K562 (cell line): ENCODE measurements around the gene SYVN1. TPM values are rescaled to one million over a fixed set of nuclear protein-coding genes. Genes with fewer than 3 reads are reported as not detected.

ENCODE experiments used
- ATAC-seq: fragments of 200-7000 bp; cut with Tn5 transposase; 3 replicates; pipeline ENCODE4 v1.9.1; 2020; ENCODE audit warnings: moderate library complexity
- BruUV-seq: library from RNA; stranded (reverse); fragments of 400-500 nt; replicated peaks from 2 replicates; lab custom pipeline; 2021; lab: Mats Ljungman, UMichigan
- CTCF ChIA-PET: fragments of 300-600 bp; formaldehyde crosslinking; extraction: SDS; loops from one replicate; lab custom pipeline; 2021; ENCODE audit warnings: low intra/inter-chr PET ratio; lab: Yijun Ruan, JAX
- POLR2A ChIA-PET: fragments of 300-600, 350-650 bp; sonication (Branson Sonifier 250); formaldehyde crosslinking; extraction: SDS; loops from one replicate; lab custom pipeline; 2021; ENCODE audit warnings: antibody characterized with exemption, inconsistent platforms; lab: Yijun Ruan, JAX
- DNase-seq, 4 experiments: peaks; one replicate each; pipeline versions ENCODE4 v3.0.0 to v3.0.0-alpha.2; 2011 to 2018; ENCODE audit warnings: low spot score in 3 of 4, mixed read lengths in 3 of 4; ENCODE audit errors: extremely low read depth in 1 of 4
- FAIRE-seq: peaks from 2 replicates; lab custom pipeline; 2011; peaks lifted over from hg19 to GRCh38; lab: Jason Lieb, UNC
- H2AFZ ChIP-seq: 2 replicates; pipeline ENCODE4 v1.6.0; 2011; ENCODE audit warnings: low read depth, low read length, control low read depth, inconsistent platforms
- H3K27ac ChIP-seq: fragments of 200-600 bp; 3 replicates; pipeline ENCODE4 v1.8.0; 2011; ENCODE audit warnings: low read depth, mild to moderate bottlenecking, control low read depth, inconsistent platforms, low read length, moderate library complexity, mixed read lengths; ENCODE audit errors: extremely low read depth
- H3K27me3 ChIP-seq, 2 experiments: fragments of 300-600 bp in 1 of 2; 2 replicates in 1 of 2; 3 replicates in 1 of 2; pipeline versions ENCODE4 v1.6.0 to v1.8.0; 2011; ENCODE audit warnings: inconsistent platforms in 2 of 2, low read length in 2 of 2, mild to moderate bottlenecking in 1 of 2, mixed read lengths in 1 of 2, moderate library complexity in 1 of 2; ENCODE audit not compliant: control insufficient read depth in 2 of 2, insufficient read depth in 2 of 2
- H3K36me3 ChIP-seq: fragments of 300-600 bp; 3 replicates; pipeline ENCODE4 v1.8.0; 2011; ENCODE audit warnings: mild to moderate bottlenecking, low read length, inconsistent platforms; ENCODE audit not compliant: control insufficient read depth, insufficient read depth
- H3K4me1 ChIP-seq, 2 experiments: fragments of 200-600 bp in 1 of 2; replicated peaks in 1 of 2; 2 replicates in 1 of 2; 3 replicates in 1 of 2; pipeline versions ENCODE4 v1.5.1 to v1.8.0; 2011; ENCODE audit warnings: inconsistent platforms in 2 of 2, low read length in 2 of 2, mild to moderate bottlenecking in 1 of 2, mixed read lengths in 1 of 2, moderate library complexity in 1 of 2; ENCODE audit not compliant: control insufficient read depth in 2 of 2, insufficient read depth in 2 of 2
- H3K4me2 ChIP-seq: 2 replicates; pipeline ENCODE4 v1.6.1; 2011; ENCODE audit warnings: low read length, control low read depth, inconsistent platforms, mixed read lengths; ENCODE audit not compliant: insufficient read depth
- H3K4me3 ChIP-seq: fragments of 200-600 bp; sonication (generic), shearing (Covaris generic); 2 replicates; pipeline ENCODE4 v1.5.1; 2016; ENCODE audit warnings: control low read depth, inconsistent platforms
- H3K79me2 ChIP-seq: fragments of 200-600 bp; 3 replicates; pipeline ENCODE4 v1.8.0; 2011; ENCODE audit warnings: low read length, inconsistent platforms; ENCODE audit not compliant: control insufficient read depth, insufficient read depth
- H3K9ac ChIP-seq, 2 experiments: 2 replicates each; pipeline versions ENCODE4 v1.6.0 to v1.6.1; 2011; ENCODE audit warnings: low read depth in 2 of 2, low read length in 2 of 2, control low read depth in 1 of 2, inconsistent platforms in 1 of 2, mild to moderate bottlenecking in 1 of 2, mixed read lengths in 1 of 2; ENCODE audit not compliant: insufficient read depth in 1 of 2
- H3K9me1 ChIP-seq: one replicate; pipeline ENCODE4 v1.6.0; 2011; ENCODE audit warnings: inconsistent platforms, mild to moderate bottlenecking, low read length, moderate library complexity; ENCODE audit not compliant: control insufficient read depth, insufficient read depth
- H3K9me3 ChIP-seq: replicated peaks from 2 replicates; pipeline ENCODE4 v1.5.1; 2011; ENCODE audit warnings: low read depth, low read length, inconsistent platforms; ENCODE audit not compliant: control insufficient read depth, insufficient read depth
- H4K20me1 ChIP-seq: replicated peaks from 2 replicates; pipeline ENCODE4 v1.6.1; 2011; ENCODE audit warnings: low read length, inconsistent platforms, mixed read lengths; ENCODE audit not compliant: control insufficient read depth, insufficient read depth
- DACH1 ChIP-seq: fragments of 450-650 bp; IDR thresholded peaks from 2 replicates; pipeline ENCODE4 v1.6.1; 2018; ENCODE audit not compliant: partially characterized antibody
- DLX4 ChIP-seq: fragments of 250-450 bp; sonication (Bioruptor Pico); IDR thresholded peaks from 2 replicates; pipeline ENCODE4 v1.6.1; 2021; ENCODE audit warnings: mild to moderate bottlenecking
- HMG20A ChIP-seq: fragments of 450-650 bp; formaldehyde crosslinking; conservative IDR thresholded peaks from 2 replicates; pipeline ENCODE4 v1.4.0; 2020; ENCODE audit warnings: mild to moderate bottlenecking, mixed read lengths
- HNRNPK ChIP-seq: fragments of 200-400 bp; formaldehyde crosslinking; IDR thresholded peaks from one replicate; pipeline ENCODE4 v1.6.1; 2018; ENCODE audit warnings: mild to moderate bottlenecking, low read depth, low read length; ENCODE audit not compliant: poor library complexity, severe bottlenecking
- MAFG ChIP-seq: fragments of 450-650 bp; conservative IDR thresholded peaks from 2 replicates; pipeline ENCODE4 v1.6.1; 2016; ENCODE audit warnings: missing genetic modification characterization, missing compliant biosample characterization
- MED1 ChIP-seq: sonication (generic); formaldehyde crosslinking; IDR thresholded peaks from 2 replicates; pipeline ENCODE4 v1.8.1; 2023; ENCODE audit warnings: missing genetic modification reagents, borderline replicate concordance
- PTRF ChIP-seq: fragments of 450-650 bp; IDR thresholded peaks from 2 replicates; pipeline ENCODE4 v1.6.1; 2016; ENCODE audit warnings: mild to moderate bottlenecking, missing genetic modification characterization, missing compliant biosample characterization
- TCF7 ChIP-seq: sonication (generic); IDR thresholded peaks from 2 replicates; pipeline ENCODE4 v1.6.1; 2016; ENCODE audit warnings: antibody characterized with exemption, borderline replicate concordance
- THAP12 ChIP-seq: fragments of 250-450 bp; sonication (Bioruptor Pico); IDR thresholded peaks from 2 replicates; pipeline ENCODE4 v1.9.0; 2021; ENCODE audit warnings: mild to moderate bottlenecking, inconsistent platforms
- TSC22D4 ChIP-seq: fragments of 450-650 bp; IDR thresholded peaks from 2 replicates; pipeline ENCODE4 v1.6.1; 2016; ENCODE audit warnings: missing genetic modification characterization, missing biosample characterization, control low read depth
- USF2 ChIP-seq: sonication (generic); formaldehyde crosslinking; IDR thresholded peaks from 2 replicates; pipeline ENCODE4 v1.5.0; 2020; ENCODE audit warnings: missing genetic modification reagents
- VEZF1 ChIP-seq: fragments of 200-800 bp; sonication (Bioruptor generic); IDR thresholded peaks from 2 replicates; pipeline ENCODE4 v1.6.1; 2017; ENCODE audit warnings: missing genetic modification characterization, missing compliant biosample characterization
- YBX1 ChIP-seq: fragments of 450-650 bp; IDR thresholded peaks from 2 replicates; pipeline ENCODE4 v1.7.1; 2016; ENCODE audit warnings: mild to moderate bottlenecking
- ZNF280B ChIP-seq: fragments of 250-450 bp; sonication (Bioruptor Pico); IDR thresholded peaks from 2 replicates; pipeline ENCODE4 v1.5.1; 2021; ENCODE audit warnings: mild to moderate bottlenecking
- WGBS: fragments of 100-300 bp; shearing (Covaris generic); methylation state at CpG from one replicate; pipeline ENCODE4 v1.1.6; 2016; ENCODE audit warnings: low coverage, mixed read lengths; ENCODE audit not compliant: insufficient coverage; ENCODE audit errors: missing lambda C conversion rate; 5-methylcytosine and 5-hydroxymethylcytosine counted together
- in situ Hi-C: fragments of 300-500 bp; cut with MboI; formaldehyde crosslinking; loops from 4 replicates; pipeline ENCODE4 v1.15.0; 2018; ENCODE audit warnings: inconsistent platforms, mixed read lengths
- intact Hi-C: fragments of 100-400 bp; cut with micrococcal nuclease; formaldehyde crosslinking; loops from 2 replicates; pipeline ENCODE4 v1.14.2; 2022
- polyA plus RNA-seq, 8 experiments: library from polyadenylated mRNA; depleted of rRNA in 4 of 8; stranded (reverse) in 5 of 8; unstranded in 3 of 8; fragments of >200 nt; fragmentation: Nextera tagmentation in 2 of 8; fragmentation: Illumina TruSeq in 1 of 8; extraction: Ambion mirVana in 2 of 8; extraction: Trizol in 1 of 8; gene quantifications; 2 replicates each; pipeline versions ENCODE4 v1.2.1 to v1.2.3, GENCODE V29; 2011 to 2014; ENCODE audit warnings: inconsistent platforms in 1 of 8, missing spikeins in 1 of 8
- total RNA-seq, 7 experiments: library from RNA; depleted of rRNA in 6 of 7; stranded (reverse); fragments of >200 nt in 6 of 7; fragmentation: Illumina TruSeq in 2 of 7; extraction: Trizol in 2 of 7; gene quantifications; 2 replicates each; pipeline versions ENCODE4 v1.2.1 to v1.2.3, GENCODE V29; 2011 to 2021; ENCODE audit warnings: low replicate concordance in 1 of 7

SYVN1 gene
- total and polyA plus RNA-seq, 9 of the 15 experiments (the other 6 are each of a cell fraction or from before 2014, with no cell fraction given): 0.41 to 47.4 (median 9.9) TPM

- in situ Hi-C loops: no loop called here
- H3K4me2 ChIP-seq: peak within 1 kb of the TSS; percentile 94
- ChIA-PET CTCF (interaction anchor here (0.8 to 2.6 kb wide), 4 partner anchors 47 to 168 kb away, joined by 3 to 19 read pairs (median 10); partner anchors contain the start of genes ARL2, SYVN1 and TM7SF2), POLR2A (interaction anchor here (0.6 to 5.7 kb wide), 17 partner anchors 10 to 910 kb away, joined by 3 to 90 read pairs (median 3); partner anchors contain the start of genes FAU, MRPL49, POLA2 and SPDYC)
- H3K9me3 ChIP-seq: no peaks in the 10 kb centered on the region
- peak within 1 kb of the TSS; percentile 82 for H3K27ac ChIP-seq
- H3K4me3 ChIP-seq: peak within 1 kb of the TSS; percentile 98
- no peaks in the 10 kb centered on the region for H3K27me3 ChIP-seq
- peaks cover 45% of the 10 kb centered on the region for H3K79me2 ChIP-seq
- H2AFZ ChIP-seq: peak within 1 kb of the TSS; percentile 94
- 1% methylated on average over 17 of the region's 43 CpGs for WGBS
- H3K9me1 ChIP-seq: no peaks in the 10 kb centered on the region
- BruUV-seq: no TSS peak
- intact Hi-C loops: loop anchor here (2.0 kb wide), 3 partner anchors 47 to 71 kb away; partner anchors contain the start of genes FAU, MRPL49, SYVN1 and TM7SF2
- peaks cover 11 to 48% of the 10 kb centered on the region in 2 experiments for H3K4me1 ChIP-seq
- FAIRE-seq (peak; percentile 86), DNase-seq (peak; percentile 91 to 98 (median 94)), ATAC-seq (peak; percentile 88)
- H4K20me1 ChIP-seq: no peaks in the 10 kb centered on the region
- peaks cover 41% of the 10 kb centered on the region for H3K36me3 ChIP-seq
- H3K9ac ChIP-seq: peak within 1 kb of the TSS; percentile 90 to 98
- TF ChIP-seq HNRNPK (no peak), YBX1 (no peak), DACH1 (no peak), VEZF1 (peak; percentile 98), MED1 (CRISPR knock-in tag) (no peak), ZNF280B (CRISPR knock-in tag) (no peak), PTRF (tag) (no peak), DLX4 (CRISPR knock-in tag) (no peak), MAFG (tag) (no peak), TCF7 (0 out of 2 replicates have a peak, but pooled peaks have one; percentile 7), HMG20A (no peak), THAP12 (CRISPR knock-in tag) (no peak), TSC22D4 (no peak), USF2 (CRISPR knock-in tag) (no peak)
Observed at GRCh38 chr11:65181569-65182257, 47.4 kb upstream of the SYVN1 start, which contains the start of gene CAPN1. CAPN1 (plus strand) TSS chr11:65181928; CDS start chr11:65182702, 774 bp downstream.
